Activated CD8-positive, alpha-beta T cell treated with anti-CD3 and anti-CD28 coated beads, Interleukin-2, amount 10 ng/mL, durations not matched to agents 7 days and 5 days (primary cell): ENCODE results near the gene ATP6V0A1. TPM values are rescaled to one million over a fixed set of nuclear protein-coding genes. Genes with fewer than 3 reads are reported as not detected.

Experiments used
- ATAC-seq: fragments of 150-1000 bp; cut with Tn5 transposase; one replicate; pipeline ENCODE4 v1.10.0; 2021; ENCODE audit warnings: moderate library complexity
- CTCF ChIA-PET: fragments of 350-600 bp; sonication (Branson Sonifier 250); formaldehyde crosslinking; loops from one replicate; lab custom pipeline; 2021; ENCODE audit warnings: antibody characterized with exemption; lab: Charles Lee
- POLR2A ChIA-PET: fragments of 350-600 bp; sonication (Branson Sonifier 250); formaldehyde crosslinking; loops from one replicate; lab custom pipeline; 2021; ENCODE audit warnings: antibody characterized with exemption; lab: Charles Lee
- DNase-seq: peaks from one replicate; pipeline ENCODE4 v3.0.0-alpha.2; 2020
- H3K27ac Mint-ChIP-seq: one replicate; pipeline ENCODE4 v1.8.0; 2021; ENCODE audit warnings: mild to moderate bottlenecking, mixed read lengths
- H3K27me3 Mint-ChIP-seq: one replicate; pipeline ENCODE4 v1.8.0; 2021; ENCODE audit warnings: low read depth, mixed read lengths
- H3K36me3 Mint-ChIP-seq: one replicate; pipeline ENCODE4 v1.8.0; 2021; ENCODE audit warnings: low read depth, mixed read lengths
- H3K4me1 Mint-ChIP-seq: one replicate; pipeline ENCODE4 v1.8.0; 2021; ENCODE audit warnings: low read depth, mixed read lengths
- H3K4me3 Mint-ChIP-seq: one replicate; pipeline ENCODE4 v1.8.0; 2021; ENCODE audit warnings: mild to moderate bottlenecking, mixed read lengths
- H3K9me3 Mint-ChIP-seq: one replicate; pipeline ENCODE4 v1.8.0; 2022; ENCODE audit warnings: mixed read lengths; ENCODE audit not compliant: insufficient read depth
- total RNA-seq, 2 experiments: library from RNA; stranded (reverse); gene quantifications; one replicate each; pipeline ENCODE4 v1.2.3, GENCODE V29; 2021

ATP6V0A1 gene
- total RNA-seq, 2 experiments from 2014 or later, result 2.1 to 2.2 TPM

DNA sequence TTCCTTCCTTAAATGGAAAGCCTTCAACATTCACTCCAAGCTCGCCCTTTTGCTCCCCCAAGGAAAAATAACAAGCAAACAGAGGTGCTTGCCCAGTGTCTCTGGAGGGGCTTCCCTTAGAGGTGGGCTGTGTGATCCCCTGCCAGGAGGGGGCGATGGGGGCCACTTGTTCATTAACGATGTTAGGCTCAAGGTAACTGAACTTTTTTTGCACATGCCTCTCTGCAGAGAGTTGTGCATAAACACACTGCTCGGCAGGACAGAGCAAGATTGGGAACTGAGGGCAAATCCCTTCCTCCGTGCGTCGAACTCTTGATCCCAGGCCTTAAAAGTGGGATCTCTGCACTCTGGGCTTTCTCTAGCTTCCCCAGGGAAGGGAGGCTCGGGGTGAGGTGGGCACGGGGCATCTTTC lies 61.9 kb downstream of the ATP6V0A1 start:
- ChIA-PET POLR2A (interaction anchor here (0.6 to 1.4 kb wide), 4 partner anchors 47 to 107 kb away, joined by 3 read pairs; partner anchors contain the start of gene CAVIN1), CTCF (interaction anchor here (0.7 to 4.3 kb wide), 16 partner anchors 10 to 298 kb away, joined by 3 to 35 read pairs (median 6); partner anchors contain the start of genes NAGLU and PSMC3IP)
- DNase-seq, result peak; percentile 68
- peak; percentile 53 for ATAC-seq
- Mint-ChIP-seq H3K27ac (no peak overlapping the region), H3K9me3 (no peaks in the 10 kb centered on the region), H3K4me3 (no peak overlapping the region), H3K27me3 (peaks cover 8% of the 10 kb centered on the region), H3K36me3 (no peaks in the 10 kb centered on the region), H3K4me1 (peaks cover 7% of the 10 kb centered on the region)

DNA sequence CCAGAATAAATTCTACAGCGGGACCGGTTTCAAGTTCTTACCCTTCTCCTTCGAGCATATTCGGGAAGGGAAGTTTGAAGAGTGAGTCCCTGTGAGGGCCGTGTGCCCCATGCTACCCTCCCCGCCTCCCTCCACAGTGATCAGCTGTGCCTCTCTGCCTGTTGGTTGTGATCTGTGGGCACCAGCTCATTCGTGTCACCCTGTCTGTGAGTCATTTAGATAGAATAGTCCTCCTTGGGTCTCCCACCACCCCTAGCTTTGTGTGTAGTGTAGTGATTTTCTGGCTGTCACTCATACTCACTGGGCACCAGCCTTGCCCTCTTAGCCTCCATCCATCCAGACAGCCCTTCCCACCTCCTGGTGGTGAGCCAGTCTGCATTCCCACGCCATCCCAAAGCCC lies 62.4 kb downstream of the ATP6V0A1 start:
- ChIA-PET CTCF (interaction anchor here (1.0 to 4.3 kb wide), 10 partner anchors 10 to 243 kb away, joined by 3 to 35 read pairs (median 7); partner anchors contain the start of gene PSMC3IP), POLR2A (interaction anchor here (0.6 to 1.4 kb wide), 4 partner anchors 46 to 107 kb away, joined by 3 read pairs; partner anchors contain the start of gene CAVIN1)
- DNase-seq (no peak), ATAC-seq (no peak)
- Mint-ChIP-seq H3K27me3 (peaks cover 8% of the 10 kb centered on the region), H3K27ac (no peak overlapping the region), H3K36me3 (no peaks in the 10 kb centered on the region), H3K4me1 (peaks cover 7% of the 10 kb centered on the region), H3K9me3 (no peaks in the 10 kb centered on the region), H3K4me3 (no peak overlapping the region)

DNA sequence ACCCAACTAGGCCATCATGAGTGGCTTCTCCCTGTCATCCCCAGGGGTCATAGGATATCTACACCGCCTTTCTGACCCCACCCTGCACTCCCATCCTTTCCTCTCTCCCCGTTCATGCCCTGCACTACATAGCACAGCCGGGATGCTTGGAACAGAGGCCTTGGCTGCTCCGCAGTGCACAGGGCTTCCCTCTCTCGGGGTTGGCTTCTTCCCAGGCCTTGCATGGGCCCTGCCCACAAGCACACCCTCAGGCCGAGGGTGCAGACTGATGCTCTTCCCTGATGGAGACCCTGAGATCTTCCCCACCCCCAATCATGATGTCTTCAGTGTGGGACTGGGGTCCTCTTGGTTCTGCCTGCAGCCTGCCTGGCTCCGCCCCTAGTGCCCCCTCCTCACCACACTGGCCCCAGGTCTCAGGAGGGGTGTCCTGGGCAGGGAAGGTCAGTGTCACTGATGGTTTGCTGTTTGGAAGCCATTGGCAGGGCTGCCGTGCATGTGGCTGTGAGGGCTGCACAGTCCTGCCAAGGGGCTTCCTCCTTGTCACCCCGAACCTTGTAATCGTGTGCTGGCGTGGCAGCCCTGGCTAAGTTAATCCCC lies 63.1 kb downstream of the ATP6V0A1 start:
- Mint-ChIP-seq H3K27me3 (peaks cover 8% of the 10 kb centered on the region), H3K9me3 (no peaks in the 10 kb centered on the region), H3K36me3 (no peaks in the 10 kb centered on the region), H3K4me3 (no peak overlapping the region), H3K27ac (no peak overlapping the region), H3K4me1 (peaks cover 9% of the 10 kb centered on the region)
- CTCF ChIA-PET, result interaction anchor here (4.3 kb wide), 1 partner anchor 9 kb away, joined by 31 read pairs; no protein-coding TSS in a partner anchor
- ATAC-seq, result no peak
- DNase-seq, result no peak
- POLR2A ChIA-PET, result no interaction called here

DNA sequence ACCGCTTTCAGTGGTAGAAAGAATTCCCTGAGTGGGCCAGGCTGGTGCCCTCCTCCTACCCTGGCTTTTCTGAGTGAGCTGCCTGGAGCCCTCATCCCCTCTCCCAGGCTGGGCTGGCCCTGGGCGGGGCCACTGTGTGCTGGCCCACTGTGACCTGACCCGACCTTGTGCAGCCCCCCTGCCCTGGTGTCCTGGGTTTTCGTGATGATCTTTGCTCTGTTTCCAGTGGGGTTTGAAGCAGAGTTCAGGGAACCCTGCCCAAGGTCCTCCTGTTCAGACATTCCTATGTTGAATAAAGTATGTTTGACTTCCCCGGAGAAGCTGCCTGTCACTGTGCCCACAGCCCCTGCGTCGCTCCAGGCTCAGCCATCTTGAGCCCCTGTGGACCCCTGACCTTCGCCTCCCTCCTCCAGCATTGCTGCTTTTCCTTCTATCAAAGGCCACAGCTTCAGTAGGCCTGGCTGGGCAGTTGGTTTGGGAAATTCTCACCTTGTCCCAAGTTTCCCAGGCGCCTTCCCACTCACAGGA lies 63.6 kb downstream of the ATP6V0A1 start:
- CTCF ChIA-PET, result no interaction called here
- no peak for ATAC-seq
- POLR2A ChIA-PET, result no interaction called here
- Mint-ChIP-seq H3K4me1 (peaks cover 11% of the 10 kb centered on the region), H3K9me3 (no peaks in the 10 kb centered on the region), H3K4me3 (no peak overlapping the region), H3K27ac (no peak overlapping the region), H3K27me3 (peaks cover 8% of the 10 kb centered on the region), H3K36me3 (no peaks in the 10 kb centered on the region)
- DNase-seq, result no peak

DNA sequence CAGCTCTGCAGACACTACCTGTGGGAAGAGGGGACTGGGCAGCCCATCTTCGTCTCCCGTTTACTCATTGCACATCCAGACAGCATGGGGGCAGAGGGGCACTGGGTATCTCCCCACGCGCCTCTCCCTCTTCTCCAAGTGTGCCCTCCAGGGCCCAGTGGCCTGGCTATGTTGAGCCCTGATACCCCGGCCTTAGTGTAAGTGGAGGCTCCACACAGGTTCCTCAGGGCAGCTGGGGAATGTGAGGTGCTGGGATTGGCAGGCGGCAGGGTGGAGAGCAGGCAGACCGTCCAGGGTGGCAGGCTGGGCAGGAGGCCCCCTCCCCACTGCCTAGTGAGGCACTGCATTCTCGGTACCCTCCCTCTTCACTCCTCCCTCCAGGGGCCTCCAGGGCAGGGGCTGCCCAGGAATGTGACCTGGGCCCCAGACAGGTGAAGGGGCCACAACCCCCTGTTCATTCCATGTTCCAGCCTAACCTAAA lies 64.2 kb downstream of the ATP6V0A1 start:
- Mint-ChIP-seq H3K9me3 (no peaks in the 10 kb centered on the region), H3K27ac (no peak overlapping the region), H3K36me3 (no peaks in the 10 kb centered on the region), H3K27me3 (peaks cover 8% of the 10 kb centered on the region), H3K4me1 (peaks cover 8% of the 10 kb centered on the region), H3K4me3 (no peak overlapping the region)
- POLR2A ChIA-PET, result no interaction called here
- CTCF ChIA-PET, result no interaction called here
- no peak for DNase-seq
- no peak for ATAC-seq

DNA sequence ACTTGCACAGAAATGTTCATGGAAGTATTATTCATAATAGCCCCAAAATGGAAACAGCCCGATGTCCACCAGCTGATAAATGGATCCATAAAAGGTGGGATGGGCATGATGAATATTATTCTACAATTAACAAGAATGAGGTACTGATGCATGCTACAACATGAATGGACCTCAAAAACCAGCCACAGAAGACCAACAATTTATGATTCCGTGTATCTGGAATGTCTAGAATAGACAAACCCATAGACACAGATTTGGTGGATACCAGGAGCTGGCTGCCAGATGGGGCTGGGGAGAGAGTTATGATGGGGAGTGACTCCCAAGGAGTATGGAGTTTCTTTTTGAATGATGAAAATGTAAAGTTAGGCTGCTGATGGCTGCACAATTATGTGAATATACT lies 66.5 kb downstream of the ATP6V0A1 start:
- H3K4me1 Mint-ChIP-seq, result peaks cover 25% of the 10 kb centered on the region
- no peaks in the 10 kb centered on the region for H3K9me3 Mint-ChIP-seq
- H3K36me3 Mint-ChIP-seq, result no peaks in the 10 kb centered on the region
- POLR2A ChIA-PET, result no interaction called here
- peaks cover 5% of the 10 kb centered on the region for H3K27me3 Mint-ChIP-seq
- no peak overlapping the region for H3K4me3 Mint-ChIP-seq
- no peak overlapping the region for H3K27ac Mint-ChIP-seq
- CTCF ChIA-PET, result interaction anchor here (0.7 to 1.3 kb wide), 3 partner anchors 122 to 305 kb away, joined by 3 read pairs; no protein-coding TSS in a partner anchor
- DNase-seq, result no peak
- ATAC-seq, result no peak

DNA sequence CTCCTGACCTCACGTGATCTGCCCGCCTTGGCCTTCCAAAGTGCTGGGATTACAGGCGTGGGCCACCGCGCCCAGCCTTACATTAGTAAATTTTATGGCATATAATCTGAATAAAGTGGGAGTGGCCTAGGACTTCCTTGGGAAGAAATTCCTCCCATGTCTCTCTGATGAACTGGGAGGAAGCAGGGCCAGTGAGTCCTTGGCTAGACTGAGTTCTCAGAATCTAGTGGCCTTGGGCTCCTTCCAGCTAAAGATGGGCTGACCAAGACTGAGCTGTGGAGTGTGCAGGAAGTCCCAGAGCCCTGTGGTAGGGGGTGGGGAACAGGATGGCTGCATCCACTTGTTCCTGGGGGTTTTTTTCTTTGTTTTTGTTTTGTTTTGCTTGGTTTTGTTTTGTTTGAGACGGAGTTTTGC lies 67.4 kb downstream of the ATP6V0A1 start:
- POLR2A ChIA-PET, result no interaction called here
- H3K4me3 Mint-ChIP-seq, result no peak overlapping the region
- peaks cover 33% of the 10 kb centered on the region for H3K4me1 Mint-ChIP-seq
- H3K9me3 Mint-ChIP-seq, result no peaks in the 10 kb centered on the region
- no peaks in the 10 kb centered on the region for H3K36me3 Mint-ChIP-seq
- CTCF ChIA-PET, result interaction anchor here (1.8 to 2.1 kb wide), 2 partner anchors 98 to 119 kb away, joined by 12 to 19 read pairs; no protein-coding TSS in a partner anchor
- no peak overlapping the region for H3K27ac Mint-ChIP-seq
- no peak for ATAC-seq
- DNase-seq, result no peak
- H3K27me3 Mint-ChIP-seq, result peaks cover 1% of the 10 kb centered on the region

DNA sequence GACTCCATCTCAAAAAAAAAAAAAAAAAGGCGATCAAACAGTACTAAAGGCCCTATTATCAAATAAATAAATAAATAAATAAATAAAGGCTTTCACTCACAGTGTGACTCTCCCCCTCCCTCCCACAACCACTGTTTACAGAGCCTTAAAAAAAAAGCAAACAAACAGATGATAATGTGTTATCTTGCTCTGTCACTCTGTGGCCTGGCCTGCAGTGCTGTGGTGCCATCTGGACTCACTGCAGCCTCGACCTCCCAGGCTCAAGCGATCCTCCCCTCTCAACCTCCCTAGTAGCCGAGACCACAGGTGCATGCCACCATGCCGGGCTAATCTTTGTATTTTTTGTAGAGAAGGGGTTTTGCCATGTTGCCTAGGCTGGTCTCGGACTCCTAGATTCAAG lies 69.3 kb downstream of the ATP6V0A1 start:
- H3K27ac Mint-ChIP-seq, result no peak overlapping the region
- H3K4me3 Mint-ChIP-seq, result no peak overlapping the region
- H3K27me3 Mint-ChIP-seq, result no peaks in the 10 kb centered on the region
- no peaks in the 10 kb centered on the region for H3K36me3 Mint-ChIP-seq
- DNase-seq (no peak), ATAC-seq (no peak)
- POLR2A ChIA-PET, result interaction anchor here (0.6 to 0.7 kb wide), 3 partner anchors 139 to 333 kb away, joined by 3 to 4 read pairs (median 3); partner anchors contain the start of genes GHDC and STAT3
- H3K4me1 Mint-ChIP-seq, result peaks cover 44% of the 10 kb centered on the region
- CTCF ChIA-PET, result interaction anchor here (0.6 to 2.1 kb wide), 41 partner anchors 8 to 394 kb away, joined by 3 to 25 read pairs (median 5); partner anchors contain the start of genes CAVIN1, NAGLU and PSMC3IP
- no peaks in the 10 kb centered on the region for H3K9me3 Mint-ChIP-seq

DNA sequence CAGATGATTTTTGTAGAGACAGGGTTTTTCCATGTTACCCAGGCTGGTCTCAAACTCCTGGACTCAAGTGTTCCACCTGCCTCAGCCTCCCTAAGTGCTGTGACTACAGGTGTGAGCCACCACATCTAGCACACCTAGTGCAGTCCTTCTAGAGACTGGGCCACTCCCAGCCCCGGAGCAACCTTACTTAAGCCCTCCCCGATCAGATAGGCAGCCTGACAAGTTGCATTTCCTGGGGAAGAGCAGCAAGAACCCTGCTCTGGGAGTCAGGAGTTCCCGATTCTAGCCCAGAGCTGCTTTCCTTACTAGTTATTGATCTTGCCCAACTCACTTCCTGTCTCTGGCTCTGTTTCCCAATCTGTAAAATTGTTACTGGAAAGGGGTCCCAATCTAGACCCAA lies 70.4 kb downstream of the ATP6V0A1 start:
- no peaks in the 10 kb centered on the region for H3K9me3 Mint-ChIP-seq
- no peaks in the 10 kb centered on the region for H3K36me3 Mint-ChIP-seq
- ChIA-PET POLR2A (no interaction called here), CTCF (interaction anchor here (1.1 to 2.8 kb wide), 3 partner anchors 49 to 217 kb away, joined by 3 to 15 read pairs (median 9); partner anchors contain the start of gene PSMC3IP)
- DNase-seq (no peak), ATAC-seq (no peak)
- no peak overlapping the region for H3K27ac Mint-ChIP-seq
- no peak overlapping the region for H3K4me3 Mint-ChIP-seq
- peaks cover 48% of the 10 kb centered on the region for H3K4me1 Mint-ChIP-seq
- H3K27me3 Mint-ChIP-seq, result peaks cover 7% of the 10 kb centered on the region

DNA sequence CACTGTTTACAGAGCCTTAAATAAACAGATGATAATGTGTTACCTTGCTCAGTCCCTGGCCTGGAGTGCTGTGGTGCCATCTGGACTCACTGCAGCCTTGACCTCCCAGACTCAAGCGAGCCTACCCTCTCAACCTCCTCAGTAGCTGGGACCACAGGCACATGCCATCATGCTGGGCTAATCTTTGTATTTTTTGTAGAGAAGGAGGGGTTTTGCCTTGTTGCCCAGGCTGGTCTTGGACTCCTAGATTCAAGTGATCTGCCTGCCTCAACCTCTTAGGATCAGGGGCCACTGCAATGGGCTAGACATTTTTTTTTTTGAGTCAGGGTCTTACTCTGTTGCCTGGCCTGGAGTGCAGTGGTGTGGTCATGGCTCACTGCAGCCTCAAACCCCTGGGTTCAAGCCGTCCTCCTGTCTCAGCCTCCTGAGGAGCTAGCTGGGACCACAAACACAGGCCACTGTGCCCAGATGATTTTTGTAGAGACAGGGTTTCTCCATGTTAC lies 72.3 kb downstream of the ATP6V0A1 start:
- ChIA-PET CTCF (interaction anchor here (0.6 to 3.2 kb wide), 9 partner anchors 7 to 128 kb away, joined by 3 to 31 read pairs (median 6); partner anchors contain the start of gene PSMC3IP), POLR2A (interaction anchor here (0.6 to 1.1 kb wide), 3 partner anchors 36 to 142 kb away, joined by 3 to 5 read pairs (median 4); partner anchors contain the start of genes MLX and STAT3)
- ATAC-seq (no peak), DNase-seq (no peak)
- Mint-ChIP-seq H3K27me3 (peaks cover 7% of the 10 kb centered on the region), H3K9me3 (no peaks in the 10 kb centered on the region), H3K27ac (peak overlapping the region; percentile 74), H3K4me3 (peak overlapping the region; percentile 41), H3K36me3 (no peaks in the 10 kb centered on the region), H3K4me1 (peaks cover 54% of the 10 kb centered on the region)

DNA sequence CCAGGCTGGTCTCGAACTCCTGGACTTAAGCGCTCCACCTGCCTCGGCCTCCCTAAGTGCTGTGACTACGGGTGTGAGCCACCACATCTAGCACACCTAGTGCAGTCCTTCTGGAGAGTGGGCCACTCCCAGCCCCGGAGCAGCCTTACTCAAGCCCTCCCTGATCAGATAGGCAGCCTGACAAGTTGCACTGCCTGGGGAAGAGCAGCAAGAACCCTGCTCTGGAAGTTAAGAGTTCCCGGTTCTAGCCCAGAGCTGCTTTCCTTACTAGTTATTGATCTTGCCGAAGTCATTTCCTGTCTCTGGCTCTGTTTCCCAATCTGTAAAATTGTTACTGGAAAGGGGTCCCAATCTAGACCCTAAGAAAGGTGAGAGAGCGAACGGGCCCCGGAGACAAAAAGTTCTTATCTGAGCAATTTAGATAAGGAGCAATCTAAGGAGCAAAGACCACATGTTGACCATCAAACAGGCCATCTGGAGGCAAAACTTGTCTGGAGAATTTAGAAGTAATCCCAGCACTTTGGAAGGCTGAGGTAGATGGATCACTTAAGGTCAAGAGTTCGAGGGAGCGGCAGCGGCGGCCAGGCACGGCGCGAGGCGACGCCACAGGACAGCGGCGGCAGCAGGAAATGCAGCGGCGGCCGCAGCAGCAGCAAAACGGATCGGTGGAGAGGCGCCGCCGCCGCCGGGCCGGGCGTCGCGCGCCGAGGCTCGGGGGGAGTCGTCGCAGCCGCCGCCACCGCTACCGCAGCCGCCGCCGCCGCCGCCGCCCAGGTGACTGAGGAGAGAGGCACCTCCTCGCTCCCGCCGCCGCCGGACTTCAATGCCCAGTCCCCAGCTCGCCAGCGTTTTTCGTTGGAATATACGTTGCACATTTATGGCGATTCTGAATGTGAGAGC lies 73.0 kb downstream of the ATP6V0A1 start:
- ChIA-PET POLR2A (interaction anchor here (0.6 kb wide), 1 partner anchor 216 kb away, joined by 3 read pairs; no protein-coding TSS in a partner anchor), CTCF (interaction anchor here (1.1 to 3.2 kb wide), 5 partner anchors 10 to 126 kb away, joined by 3 to 31 read pairs (median 15); partner anchors contain the start of gene PSMC3IP)
- Mint-ChIP-seq H3K27me3 (peaks cover 7% of the 10 kb centered on the region), H3K9me3 (no peaks in the 10 kb centered on the region), H3K36me3 (no peaks in the 10 kb centered on the region), H3K4me3 (peak overlapping the region; percentile 74), H3K4me1 (peaks cover 55% of the 10 kb centered on the region), H3K27ac (peak overlapping the region; percentile 74)
- DNase-seq (peak; percentile 63), ATAC-seq (peak; percentile 34)
